ENCODE results near the gene MAGEC2. TPM values are rescaled to one million over a fixed set of nuclear protein-coding genes. Genes with fewer than 3 reads are reported as not detected.
A peak's percentile ranks its signal among the peaks of the same experiment; 100 is the strongest.

MAGEC2 gene
- total and polyA plus RNA-seq, 2 donors (not counting 1 experiment from before 2014, with no cell fraction given) = not detected

- WGBS (ENCODE audit: insufficient coverage) = no CpG with 5 or more reads among the region's 7 CpGs
- Histone ChIP-seq H4K20me1 (ENCODE audit: control insufficient read depth, insufficient read depth, low read length, poor library complexity, severe bottlenecking) (no peaks in the 10 kb centered on the region), H3K79me2 (ENCODE audit: control insufficient read depth, insufficient read depth, low read length) (no peaks in the 10 kb centered on the region), H3K4me3 (ENCODE audit: control extremely low read depth in 1 of 5, extremely low read depth in 1 of 5, insufficient read depth in 1 of 5, low read depth in 2 of 5, low read length in 4 of 5) (no peak overlapping the region), H3K27me3 (replicated peaks in 1 of 4; ENCODE audit: control extremely low read depth in 1 of 4, control insufficient read depth in 3 of 4, insufficient read depth in 4 of 4, low read length in 3 of 4) (no peaks in the 10 kb centered on the region), H3K9ac (ENCODE audit: low read length) (no peak overlapping the region), H3K36me3 (replicated peaks in 1 of 2; ENCODE audit: control extremely low read depth in 1 of 2, control insufficient read depth in 1 of 2, extremely low read depth in 1 of 2, insufficient read depth in 2 of 2, low read length in 1 of 2) (no peaks in the 10 kb centered on the region), H3K27ac (ENCODE audit: low read length in 2 of 2) (no peak overlapping the region), H2AFZ (ENCODE audit: insufficient read depth, low read depth, low read length, poor library complexity, severe bottlenecking) (no peak overlapping the region), H3K4me1 (ENCODE audit: control insufficient read depth in 2 of 2, insufficient read depth in 2 of 2, low read length in 2 of 2) (no peaks in the 10 kb centered on the region), H3K9me3 (ENCODE audit: control extremely low read depth in 1 of 3, control insufficient read depth in 2 of 3, insufficient read depth in 1 of 3, low read length in 2 of 3) (no peaks in the 10 kb centered on the region), H3K4me2 (replicated peaks; ENCODE audit: low read depth, low read length, poor library complexity, severe bottlenecking) (no peak overlapping the region)
- ChIA-PET CTCF (no interaction called here), POLR2A (no interaction called here)
- H3K4me3 Mint-ChIP-seq = no peak overlapping the region
- H3K27me3 Mint-ChIP-seq = no peaks in the 10 kb centered on the region
- intact Hi-C loops (cut with micrococcal nuclease) = no loop called here
- no peaks in the 10 kb centered on the region for H3K4me1 Mint-ChIP-seq
- no peak for TF ChIP-seq EZH2 (IDR thresholded peaks at IDR 0.05; ENCODE audit: borderline replicate concordance, insufficient read depth, low read depth, low read length, poor library complexity, severe bottlenecking)
- TF ChIP-seq CTCF (IDR thresholded peaks at IDR 0.05) = no peak
- DNase-seq = no peak
- no peak for ATAC-seq (ENCODE audit: low read depth)
- no peak overlapping the region for H3K27ac Mint-ChIP-seq
- no peaks in the 10 kb centered on the region for H3K9me3 Mint-ChIP-seq (ENCODE audit: insufficient read depth)
Observed at GRCh38 chrX:142184756-142185602, 20.1 kb downstream of the MAGEC2 start.

GRCh38 chrX:142156567-142156966, 48.5 kb downstream of the MAGEC2 start:
- Histone ChIP-seq H3K9me3 (ENCODE audit: control extremely low read depth in 1 of 3, control insufficient read depth in 2 of 3, insufficient read depth in 1 of 3, low read length in 2 of 3) (peaks cover 0 to 6% (median 0%) of the 10 kb centered on the region in 3 donors), H3K9ac (ENCODE audit: low read length) (no peak overlapping the region), H3K4me3 (ENCODE audit: control extremely low read depth in 1 of 5, extremely low read depth in 1 of 5, insufficient read depth in 1 of 5, low read depth in 2 of 5, low read length in 4 of 5) (no peak overlapping the region), H3K79me2 (ENCODE audit: control insufficient read depth, insufficient read depth, low read length) (no peaks in the 10 kb centered on the region), H2AFZ (ENCODE audit: insufficient read depth, low read depth, low read length, poor library complexity, severe bottlenecking) (no peak overlapping the region), H3K4me2 (replicated peaks; ENCODE audit: low read depth, low read length, poor library complexity, severe bottlenecking) (no peak overlapping the region), H3K27me3 (replicated peaks in 1 of 4; ENCODE audit: control extremely low read depth in 1 of 4, control insufficient read depth in 3 of 4, insufficient read depth in 4 of 4, low read length in 3 of 4) (no peaks in the 10 kb centered on the region), H3K36me3 (replicated peaks in 1 of 2; ENCODE audit: control extremely low read depth in 1 of 2, control insufficient read depth in 1 of 2, extremely low read depth in 1 of 2, insufficient read depth in 2 of 2, low read length in 1 of 2) (no peaks in the 10 kb centered on the region), H3K27ac (ENCODE audit: low read length in 2 of 2) (no peak overlapping the region), H4K20me1 (ENCODE audit: control insufficient read depth, insufficient read depth, low read length, poor library complexity, severe bottlenecking) (no peaks in the 10 kb centered on the region), H3K4me1 (ENCODE audit: control insufficient read depth in 2 of 2, insufficient read depth in 2 of 2, low read length in 2 of 2) (no peaks in the 10 kb centered on the region)
- intact Hi-C loops (cut with micrococcal nuclease) = no loop called here
- peak; percentile 0 for DNase-seq
- H3K27ac Mint-ChIP-seq = no peak overlapping the region
- ChIA-PET CTCF (no interaction called here), POLR2A (no interaction called here)
- no peaks in the 10 kb centered on the region for H3K4me1 Mint-ChIP-seq
- H3K4me3 Mint-ChIP-seq = no peak overlapping the region
- no peaks in the 10 kb centered on the region for H3K9me3 Mint-ChIP-seq (ENCODE audit: insufficient read depth)
- no peak for TF ChIP-seq EZH2 (IDR thresholded peaks at IDR 0.05; ENCODE audit: borderline replicate concordance, insufficient read depth, low read depth, low read length, poor library complexity, severe bottlenecking)
- no peak for TF ChIP-seq CTCF (IDR thresholded peaks at IDR 0.05)
- no peaks in the 10 kb centered on the region for H3K27me3 Mint-ChIP-seq
- no peak for ATAC-seq (ENCODE audit: low read depth)
- 83% methylated on average over 7 of the region's 10 CpGs for WGBS (ENCODE audit: insufficient coverage)
